Central memory CD8-positive, alpha-beta T cell (primary cell): Measurements from ENCODE around the gene SKI.

Experiments
- ATAC-seq: fragments of 150-1000 bp; cut with Tn5 transposase; replicated peaks from 2 replicates; pipeline ENCODE4 v1.10.0; 2022; ENCODE audit warnings: mild to moderate bottlenecking, moderate FRiP score, moderate number of reproducible peaks; ENCODE audit not compliant: poor library complexity, severe bottlenecking; ENCODE audit errors: extremely low read depth
- DNase-seq, 2 donors: peaks; one replicate each; pipeline ENCODE4 v3.0.0; 2021; ENCODE audit warnings: low spot score in 2 of 2
- H3K27ac Mint-ChIP-seq: one replicate; pipeline ENCODE4 v1.8.0; 2022; ENCODE audit warnings: low read depth, mild to moderate bottlenecking, moderate library complexity, mixed read lengths
- H3K27me3 Mint-ChIP-seq: one replicate; pipeline ENCODE4 v1.8.0; 2022; ENCODE audit warnings: mixed read lengths
- H3K36me3 Mint-ChIP-seq: one replicate; pipeline ENCODE4 v1.8.0; 2022; ENCODE audit warnings: mild to moderate bottlenecking, moderate library complexity, mixed read lengths; ENCODE audit not compliant: insufficient read depth
- H3K4me1 Mint-ChIP-seq: one replicate; pipeline ENCODE4 v1.8.0; 2022; ENCODE audit warnings: mixed read lengths
- H3K4me3 Mint-ChIP-seq: one replicate; pipeline ENCODE4 v1.8.0; 2022; ENCODE audit warnings: mild to moderate bottlenecking, moderate library complexity, mixed read lengths
- H3K9me3 Mint-ChIP-seq: one replicate; pipeline ENCODE4 v1.8.0; 2022; ENCODE audit warnings: mixed read lengths

The SKI gene

DNA sequence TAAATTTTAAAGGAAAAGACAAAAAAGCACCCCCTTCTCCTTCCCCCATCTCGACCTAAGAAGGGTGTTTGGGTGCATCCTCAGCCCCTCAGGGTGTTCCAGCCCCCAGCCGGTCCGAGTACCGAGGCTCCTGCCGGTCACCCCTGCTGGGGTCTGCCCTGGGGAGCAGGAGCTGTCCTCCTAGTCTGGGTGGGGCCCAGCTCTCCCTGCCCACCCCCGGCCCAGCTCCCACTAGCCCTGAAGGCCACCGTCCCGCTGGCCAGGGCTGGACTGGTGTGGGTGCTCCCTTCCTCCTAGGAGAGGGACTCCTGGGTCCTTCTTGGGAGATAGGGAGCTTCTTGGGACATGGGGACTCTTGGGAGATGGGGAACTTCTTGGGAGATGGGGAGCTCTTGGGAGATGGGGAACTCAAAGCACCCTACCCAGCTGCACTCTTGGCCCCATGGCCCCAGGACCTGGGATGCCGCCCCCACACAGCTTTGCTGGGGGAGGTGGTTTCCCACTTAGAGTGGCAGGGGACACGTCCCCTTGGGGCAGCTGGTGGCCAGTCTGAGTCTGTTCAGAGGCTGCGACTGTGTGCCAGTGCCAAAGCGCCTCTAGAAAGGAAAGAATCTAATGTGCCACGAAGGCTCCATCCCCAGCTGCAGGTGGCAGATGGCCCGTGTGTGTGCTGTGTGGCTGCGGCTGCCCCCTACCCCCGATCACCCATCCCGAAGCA, 118.7 kb downstream of the SKI start:
- no peak overlapping the region for H3K27ac Mint-ChIP-seq
- no peak overlapping the region for H3K4me3 Mint-ChIP-seq
- ATAC-seq (no peak), DNase-seq (no peak)
- no peaks in the 10 kb centered on the region for H3K9me3 Mint-ChIP-seq
- no peaks in the 10 kb centered on the region for H3K27me3 Mint-ChIP-seq
- no peaks in the 10 kb centered on the region for H3K4me1 Mint-ChIP-seq
- no peaks in the 10 kb centered on the region for H3K36me3 Mint-ChIP-seq

DNA sequence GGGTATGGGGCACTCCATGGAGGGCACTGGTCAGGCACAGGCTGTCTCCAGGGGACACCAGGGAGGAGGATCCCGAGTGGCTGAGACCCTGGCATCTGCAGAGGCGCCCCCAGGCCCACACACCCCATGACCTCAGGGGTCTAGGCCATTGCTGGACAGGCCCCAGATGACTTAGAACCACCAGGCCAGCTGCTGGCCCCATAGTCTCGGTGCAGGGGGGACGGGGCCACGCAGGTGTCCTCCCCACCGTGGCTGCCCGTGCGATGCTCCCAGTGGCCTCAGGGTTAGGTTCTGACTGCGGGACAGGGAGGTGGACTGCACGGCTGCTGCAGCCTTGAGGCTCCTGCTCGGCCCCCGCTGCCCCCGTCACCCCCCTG, 119.3 kb downstream of the SKI start:
- no peak overlapping the region for H3K27ac Mint-ChIP-seq
- ATAC-seq = no peak
- no peak overlapping the region for H3K4me3 Mint-ChIP-seq
- H3K9me3 Mint-ChIP-seq = no peaks in the 10 kb centered on the region
- no peaks in the 10 kb centered on the region for H3K4me1 Mint-ChIP-seq
- no peaks in the 10 kb centered on the region for H3K36me3 Mint-ChIP-seq
- no peak for DNase-seq
- H3K27me3 Mint-ChIP-seq = no peaks in the 10 kb centered on the region

DNA sequence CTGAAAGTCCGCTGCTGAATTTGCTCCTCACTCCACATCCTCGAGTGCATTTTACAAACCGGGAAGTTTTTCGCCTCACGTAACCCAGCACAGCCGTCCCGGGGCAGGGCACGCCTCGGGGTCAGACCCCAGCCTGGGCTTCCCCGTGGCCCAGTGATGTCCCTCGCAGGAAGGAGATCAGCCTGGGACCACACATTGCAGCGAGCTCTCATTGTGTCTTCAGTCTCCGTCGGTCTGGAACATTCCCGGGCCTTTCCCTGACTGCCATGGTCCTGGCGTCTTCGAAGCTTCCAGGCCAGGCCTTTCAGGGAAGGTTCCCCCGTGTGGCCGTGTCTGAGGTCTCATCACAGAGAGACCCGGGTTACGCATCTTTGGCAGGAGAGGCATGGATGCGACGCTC, 119.8 kb downstream of the SKI start:
- DNase-seq (no peak), ATAC-seq (no peak)
- Mint-ChIP-seq H3K9me3 (no peaks in the 10 kb centered on the region), H3K27ac (no peak overlapping the region), H3K27me3 (no peaks in the 10 kb centered on the region), H3K4me1 (no peaks in the 10 kb centered on the region), H3K36me3 (no peaks in the 10 kb centered on the region), H3K4me3 (no peak overlapping the region)

DNA sequence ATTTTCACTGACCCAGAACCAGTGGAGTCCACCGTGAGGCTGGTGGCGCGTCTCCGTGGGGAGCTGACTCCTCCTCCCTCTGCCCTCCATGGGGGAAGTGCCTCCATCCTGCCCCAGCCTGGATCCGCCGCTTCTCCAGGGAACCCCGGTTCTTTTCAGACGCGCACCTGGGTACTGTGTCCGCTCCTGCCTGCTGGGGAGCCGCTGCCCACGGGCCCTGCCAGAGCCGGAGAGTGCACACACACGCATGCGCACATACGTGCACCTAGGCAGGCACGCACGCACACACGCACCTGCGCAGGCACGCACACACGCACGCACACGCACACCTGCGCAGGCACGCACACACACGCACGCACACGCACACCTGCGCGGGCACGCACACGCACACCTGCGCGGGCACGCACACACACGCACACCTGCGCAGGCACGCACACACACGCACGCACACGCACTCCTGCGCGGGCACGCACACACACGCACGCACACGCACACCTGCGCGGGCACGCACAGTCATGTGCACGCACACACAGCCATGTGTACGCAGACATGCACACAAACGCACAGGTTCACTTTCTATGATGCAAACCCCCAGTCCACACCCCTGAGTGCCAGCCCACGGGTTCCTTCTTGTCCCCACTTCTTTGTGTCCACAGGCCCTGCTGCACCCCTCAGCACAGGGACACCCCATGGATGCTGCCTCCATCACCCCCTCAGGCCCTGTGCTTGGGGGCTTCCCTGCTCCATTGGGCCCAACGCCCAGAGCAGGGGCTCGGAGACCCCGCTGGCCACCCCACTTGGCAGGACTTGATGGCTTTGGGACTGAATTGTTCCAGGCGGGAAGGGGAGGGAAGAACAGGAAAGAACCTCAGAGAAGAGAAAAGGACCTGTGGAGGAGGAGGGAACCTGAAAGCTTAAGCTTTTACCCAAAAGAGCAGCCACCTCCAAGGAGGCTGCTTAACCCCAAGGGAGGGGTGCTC, 120.5 kb downstream of the SKI start:
- no peaks in the 10 kb centered on the region for H3K9me3 Mint-ChIP-seq
- H3K27ac Mint-ChIP-seq = no peak overlapping the region
- no peak overlapping the region for H3K4me3 Mint-ChIP-seq
- H3K36me3 Mint-ChIP-seq = no peaks in the 10 kb centered on the region
- no peaks in the 10 kb centered on the region for H3K4me1 Mint-ChIP-seq
- ATAC-seq (no peak), DNase-seq (no peak)
- no peaks in the 10 kb centered on the region for H3K27me3 Mint-ChIP-seq

DNA sequence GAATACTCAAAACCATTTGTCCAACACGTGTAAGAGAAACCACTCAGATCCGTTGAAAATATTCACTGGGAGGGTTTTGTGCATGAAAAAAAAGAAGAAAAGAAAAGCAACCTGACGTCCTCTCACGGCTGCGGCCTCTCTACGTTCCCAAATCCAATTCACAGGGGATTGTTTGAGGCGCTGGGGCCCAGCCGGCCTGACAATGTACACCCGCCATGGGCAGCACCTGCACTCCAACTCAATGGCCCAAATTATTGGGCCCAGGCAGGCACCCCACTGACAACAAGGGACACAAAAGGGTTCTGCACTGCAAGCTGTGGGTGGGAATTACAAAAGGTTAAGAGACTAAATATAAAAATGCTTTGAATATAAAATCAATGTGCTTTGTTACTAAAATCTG, 121.7 kb downstream of the SKI start:
- H3K27me3 Mint-ChIP-seq = no peaks in the 10 kb centered on the region
- no peaks in the 10 kb centered on the region for H3K36me3 Mint-ChIP-seq
- no peaks in the 10 kb centered on the region for H3K9me3 Mint-ChIP-seq
- DNase-seq (no peak), ATAC-seq (no peak)
- H3K4me3 Mint-ChIP-seq = no peak overlapping the region
- H3K27ac Mint-ChIP-seq = no peak overlapping the region
- H3K4me1 Mint-ChIP-seq = no peaks in the 10 kb centered on the region

- H3K4me1 Mint-ChIP-seq = no peaks in the 10 kb centered on the region
These were observed 122.4 kb downstream of the SKI start for GRCh38 chr1:2350501-2350900.

GRCh38 chr1:2350911-2351655, 123.0 kb downstream of the SKI start:
- ATAC-seq = no peak
- Mint-ChIP-seq H3K9me3 (no peaks in the 10 kb centered on the region), H3K27me3 (no peaks in the 10 kb centered on the region), H3K27ac (no peak overlapping the region), H3K4me3 (no peak overlapping the region), H3K36me3 (no peaks in the 10 kb centered on the region), H3K4me1 (no peaks in the 10 kb centered on the region)
- DNase-seq = no peak

More at GRCh38 chr1:2350501-2350900, 122.4 kb downstream of the SKI start:
- no peak for DNase-seq
- H3K27ac Mint-ChIP-seq = no peak overlapping the region
- no peak overlapping the region for H3K4me3 Mint-ChIP-seq
- H3K27me3 Mint-ChIP-seq = no peaks in the 10 kb centered on the region
- ATAC-seq = no peak
- no peaks in the 10 kb centered on the region for H3K36me3 Mint-ChIP-seq
- H3K9me3 Mint-ChIP-seq = no peaks in the 10 kb centered on the region

DNA sequence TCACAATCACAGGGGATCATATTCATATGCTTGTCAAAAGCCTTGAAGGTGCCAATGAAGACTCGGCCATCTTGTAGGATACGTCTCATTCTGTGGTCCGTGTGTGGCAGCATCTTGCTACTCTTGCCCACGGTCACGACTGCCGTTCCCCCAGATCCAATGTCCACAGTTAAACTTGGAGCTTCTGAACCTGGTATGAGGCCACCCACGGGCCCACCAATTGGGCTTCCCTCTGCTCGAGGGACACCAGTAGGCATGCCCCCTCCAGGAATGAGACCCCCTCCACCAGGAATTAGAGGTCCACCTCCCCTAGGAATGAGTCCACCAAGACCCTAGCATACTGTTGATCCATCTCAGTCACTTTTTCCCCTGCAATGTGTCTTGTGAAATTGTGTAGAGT, 123.6 kb downstream of the SKI start:
- no peaks in the 10 kb centered on the region for H3K27me3 Mint-ChIP-seq
- no peaks in the 10 kb centered on the region for H3K9me3 Mint-ChIP-seq
- H3K4me1 Mint-ChIP-seq = no peaks in the 10 kb centered on the region
- no peaks in the 10 kb centered on the region for H3K36me3 Mint-ChIP-seq
- H3K27ac Mint-ChIP-seq = no peak overlapping the region
- ATAC-seq = no peak
- DNase-seq = no peak
- H3K4me3 Mint-ChIP-seq = no peak overlapping the region

GRCh38 chr1:2352341-2352896, 124.3 kb downstream of the SKI start:
- Mint-ChIP-seq H3K4me1 (no peaks in the 10 kb centered on the region), H3K4me3 (no peak overlapping the region), H3K27ac (no peak overlapping the region), H3K36me3 (no peaks in the 10 kb centered on the region), H3K9me3 (no peaks in the 10 kb centered on the region), H3K27me3 (no peaks in the 10 kb centered on the region)
- DNase-seq (no peak), ATAC-seq (no peak)

DNA sequence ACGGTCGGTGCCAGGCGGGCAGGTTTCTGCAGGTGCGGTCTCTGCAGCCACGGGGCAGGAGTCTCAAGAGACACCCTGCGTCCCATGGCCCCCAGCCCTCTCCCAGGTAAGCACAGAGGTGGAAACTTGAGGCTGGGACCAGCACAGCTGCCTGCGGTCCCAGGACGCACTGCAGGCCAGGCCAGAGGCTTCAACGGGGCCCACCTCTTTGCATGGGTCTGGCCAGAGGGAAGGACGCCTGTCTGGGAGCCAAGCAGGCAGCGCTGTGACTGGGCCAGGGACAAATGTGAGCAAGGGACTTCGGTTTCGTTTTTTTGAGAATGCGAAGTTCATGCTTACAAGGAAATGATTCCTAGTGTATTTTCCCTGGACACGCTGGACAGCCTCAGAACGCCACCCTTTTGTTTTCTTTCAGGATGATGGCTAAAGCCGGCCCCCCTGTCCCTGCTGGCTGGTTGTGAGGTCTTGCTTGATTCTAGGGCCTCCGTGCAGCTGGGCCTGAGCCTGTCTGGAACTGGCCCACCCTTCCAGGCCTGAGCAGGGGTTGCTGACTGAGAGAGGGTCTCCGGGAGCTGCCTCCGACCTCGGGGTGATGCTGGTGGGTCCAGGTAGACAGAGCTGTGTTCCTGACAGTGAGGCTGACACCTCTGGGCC, 124.9 kb downstream of the SKI start:
- ATAC-seq (no peak), DNase-seq (no peak)
- H3K36me3 Mint-ChIP-seq = no peaks in the 10 kb centered on the region
- no peak overlapping the region for H3K27ac Mint-ChIP-seq
- H3K4me3 Mint-ChIP-seq = no peak overlapping the region
- no peaks in the 10 kb centered on the region for H3K9me3 Mint-ChIP-seq
- H3K27me3 Mint-ChIP-seq = no peaks in the 10 kb centered on the region
- H3K4me1 Mint-ChIP-seq = no peaks in the 10 kb centered on the region

- no peaks in the 10 kb centered on the region for H3K36me3 Mint-ChIP-seq
- no peaks in the 10 kb centered on the region for H3K4me1 Mint-ChIP-seq
- no peaks in the 10 kb centered on the region for H3K9me3 Mint-ChIP-seq
- no peak overlapping the region for H3K27ac Mint-ChIP-seq
- no peak overlapping the region for H3K4me3 Mint-ChIP-seq
- DNase-seq = no peak
- no peak for ATAC-seq
- H3K27me3 Mint-ChIP-seq = no peaks in the 10 kb centered on the region
These were observed 125.7 kb downstream of the SKI start for GRCh38 chr1:2353551-2354438.
